Muscle of leg (tissue), 11 donors: ENCODE data around the gene BTBD2. TPM values are rescaled to one million over a fixed set of nuclear protein-coding genes. Genes with fewer than 3 reads are reported as not detected.

Source experiments
- DNase-seq: peaks from one replicate; pipeline ENCODE4 v3.0.0; 2013
- H3K27ac ChIP-seq: one replicate; pipeline ENCODE4 v1.5.1; 2013; ENCODE audit warnings: mild to moderate bottlenecking, low read length, control low read depth
- H3K27me3 ChIP-seq: one replicate; pipeline ENCODE4 v1.6.1; 2013; ENCODE audit warnings: low read length; ENCODE audit not compliant: control insufficient read depth, insufficient read depth
- H3K36me3 ChIP-seq: one replicate; pipeline ENCODE4 v1.6.1; 2013; ENCODE audit warnings: low read length; ENCODE audit not compliant: control insufficient read depth, insufficient read depth
- H3K4me1 ChIP-seq: one replicate; pipeline ENCODE4 v1.6.1; 2013; ENCODE audit warnings: low read length; ENCODE audit not compliant: control insufficient read depth, insufficient read depth
- H3K4me3 ChIP-seq: one replicate; pipeline ENCODE4 v1.5.1; 2013; ENCODE audit warnings: low read length, control low read depth
- H3K9me3 ChIP-seq: replicated peaks from 2 replicates; pipeline ENCODE4 v1.6.1; 2013; ENCODE audit warnings: low read depth, low read length; ENCODE audit not compliant: control insufficient read depth
- WGBS: methylation state at CpG from one replicate; pipeline ENCODE4 v1.1.5; 2013; ENCODE audit warnings: missing lambda C conversion rate; ENCODE audit not compliant: insufficient coverage; 5-methylcytosine and 5-hydroxymethylcytosine counted together
- polyA plus RNA-seq, 8 donors: library from polyadenylated mRNA; unstranded; fragments of 120-200 nt; gene quantifications; one replicate each; pipeline versions ENCODE4 v1.2.1 to v1.2.3, GENCODE V29; 2013; ENCODE audit warnings: inconsistent platforms in 1 of 8, low replicate concordance in 1 of 8; ENCODE audit not compliant: insufficient read length in 8 of 8, insufficient read depth in 1 of 8
- total RNA-seq: library from RNA; stranded (reverse); fragments of 120-200 nt; gene quantifications from one replicate; pipeline ENCODE4 v1.2.4, GENCODE V29; 2013

Gene BTBD2
- total and polyA plus RNA-seq, 9 donors = 28.6 to 87.5 (median 74.0) TPM

- Histone ChIP-seq H3K9me3 (no peaks in the 10 kb centered on the region), H3K4me3 (peak overlapping the region; percentile 61), H3K36me3 (peaks cover 9% of the 10 kb centered on the region), H3K4me1 (peaks cover 17% of the 10 kb centered on the region), H3K27me3 (no peaks in the 10 kb centered on the region), H3K27ac (no peak overlapping the region)
- no peak for DNase-seq
- 53% methylated on average over 5 of the region's 5 CpGs for WGBS
Observed at GRCh38 chr19:2014131-2014571, 1.4 kb downstream of the BTBD2 start.

GRCh38 chr19:2013683-2013961 lies 1.9 kb downstream of the BTBD2 start:
- H3K9me3 ChIP-seq = no peaks in the 10 kb centered on the region
- H3K4me1 ChIP-seq = peaks cover 17% of the 10 kb centered on the region
- H3K27ac ChIP-seq = no peak overlapping the region
- WGBS = 77% methylated on average over 6 of the region's 6 CpGs
- no peak overlapping the region for H3K4me3 ChIP-seq
- DNase-seq = no peak
- peaks cover 9% of the 10 kb centered on the region for H3K36me3 ChIP-seq
- H3K27me3 ChIP-seq = no peaks in the 10 kb centered on the region

- H3K9me3 ChIP-seq = no peaks in the 10 kb centered on the region
- no peaks in the 10 kb centered on the region for H3K27me3 ChIP-seq
- DNase-seq = no peak
- H3K36me3 ChIP-seq = peaks cover 9% of the 10 kb centered on the region
- H3K27ac ChIP-seq = no peak overlapping the region
- H3K4me1 ChIP-seq = peaks cover 17% of the 10 kb centered on the region
- 88% methylated on average over 4 of the region's 21 CpGs for WGBS
- no peak overlapping the region for H3K4me3 ChIP-seq
Observed at GRCh38 chr19:2012941-2013682, 2.4 kb downstream of the BTBD2 start.

GRCh38 chr19:2011169-2011568 lies 4.3 kb downstream of the BTBD2 start:
- Histone ChIP-seq H3K36me3 (peaks cover 9% of the 10 kb centered on the region), H3K27ac (no peak overlapping the region), H3K27me3 (no peaks in the 10 kb centered on the region), H3K4me3 (no peak overlapping the region), H3K9me3 (no peaks in the 10 kb centered on the region), H3K4me1 (peaks cover 14% of the 10 kb centered on the region)
- WGBS = 93% methylated on average over 12 of the region's 12 CpGs
- no peak for DNase-seq

- Histone ChIP-seq H3K4me3 (no peak overlapping the region), H3K36me3 (peaks cover 11% of the 10 kb centered on the region), H3K27me3 (no peaks in the 10 kb centered on the region), H3K27ac (no peak overlapping the region), H3K4me1 (peaks cover 12% of the 10 kb centered on the region), H3K9me3 (no peaks in the 10 kb centered on the region)
- 100% methylated on average over 13 of the region's 20 CpGs for WGBS
- DNase-seq = no peak
Observed at GRCh38 chr19:2010135-2010668, 5.3 kb downstream of the BTBD2 start.

GRCh38 chr19:2003874-2004273 lies 11.6 kb downstream of the BTBD2 start:
- Histone ChIP-seq H3K4me1 (no peaks in the 10 kb centered on the region), H3K4me3 (no peak overlapping the region), H3K36me3 (peaks cover 29% of the 10 kb centered on the region), H3K27me3 (no peaks in the 10 kb centered on the region), H3K9me3 (no peaks in the 10 kb centered on the region), H3K27ac (no peak overlapping the region)
- no peak for DNase-seq
- 100% methylated on average over 3 of the region's 4 CpGs for WGBS

- Histone ChIP-seq H3K27ac (no peak overlapping the region), H3K9me3 (peaks cover 2% of the 10 kb centered on the region), H3K4me1 (no peaks in the 10 kb centered on the region), H3K36me3 (peaks cover 45% of the 10 kb centered on the region), H3K4me3 (no peak overlapping the region), H3K27me3 (no peaks in the 10 kb centered on the region)
- 93% methylated on average over 7 of the region's 26 CpGs for WGBS
- no peak for DNase-seq
Observed at GRCh38 chr19:1999856-2000515, 15.5 kb downstream of the BTBD2 start.

GRCh38 chr19:1998712-1999708 lies 16.5 kb downstream of the BTBD2 start:
- DNase-seq = no peak
- H3K36me3 ChIP-seq = peaks cover 45% of the 10 kb centered on the region
- WGBS = 91% methylated on average over 46 of the region's 52 CpGs
- H3K27ac ChIP-seq = no peak overlapping the region
- no peaks in the 10 kb centered on the region for H3K4me1 ChIP-seq
- no peaks in the 10 kb centered on the region for H3K27me3 ChIP-seq
- no peak overlapping the region for H3K4me3 ChIP-seq
- H3K9me3 ChIP-seq = peaks cover 2% of the 10 kb centered on the region

- no peaks in the 10 kb centered on the region for H3K27me3 ChIP-seq
- H3K9me3 ChIP-seq = peaks cover 2% of the 10 kb centered on the region
- H3K27ac ChIP-seq = no peak overlapping the region
- 94% methylated on average over 30 of the region's 31 CpGs for WGBS
- H3K36me3 ChIP-seq = peaks cover 50% of the 10 kb centered on the region
- DNase-seq = no peak
- H3K4me1 ChIP-seq = no peaks in the 10 kb centered on the region
- no peak overlapping the region for H3K4me3 ChIP-seq
Observed at GRCh38 chr19:1997353-1998233, 17.9 kb downstream of the BTBD2 start.
